SU-DHL-6 (cell line): ENCODE results near the gene TULP4.

Experiments
- EZH2phosphoT487 ChIP-seq: fragments of 200-600 bp; sonication (generic), shearing (Covaris generic); conservative IDR thresholded peaks from 2 replicates; pipeline ENCODE4 v1.6.1; 2018; ENCODE audit warnings: mild to moderate bottlenecking, antibody characterized with exemption, low read length, moderate library complexity, mixed read lengths
- TF ChIP-seq, protein P1 (sequence below): fragments of 200-600 bp; sonication (generic); IDR thresholded peaks from one replicate; pipeline ENCODE4 v1.5.1; 2017; ENCODE audit warnings: antibody characterized with exemption, mild to moderate bottlenecking, low read length, moderate library complexity; ENCODE audit not compliant: insufficient read depth, poor library complexity, severe bottlenecking

- TF ChIP-seq, protein P1, sequence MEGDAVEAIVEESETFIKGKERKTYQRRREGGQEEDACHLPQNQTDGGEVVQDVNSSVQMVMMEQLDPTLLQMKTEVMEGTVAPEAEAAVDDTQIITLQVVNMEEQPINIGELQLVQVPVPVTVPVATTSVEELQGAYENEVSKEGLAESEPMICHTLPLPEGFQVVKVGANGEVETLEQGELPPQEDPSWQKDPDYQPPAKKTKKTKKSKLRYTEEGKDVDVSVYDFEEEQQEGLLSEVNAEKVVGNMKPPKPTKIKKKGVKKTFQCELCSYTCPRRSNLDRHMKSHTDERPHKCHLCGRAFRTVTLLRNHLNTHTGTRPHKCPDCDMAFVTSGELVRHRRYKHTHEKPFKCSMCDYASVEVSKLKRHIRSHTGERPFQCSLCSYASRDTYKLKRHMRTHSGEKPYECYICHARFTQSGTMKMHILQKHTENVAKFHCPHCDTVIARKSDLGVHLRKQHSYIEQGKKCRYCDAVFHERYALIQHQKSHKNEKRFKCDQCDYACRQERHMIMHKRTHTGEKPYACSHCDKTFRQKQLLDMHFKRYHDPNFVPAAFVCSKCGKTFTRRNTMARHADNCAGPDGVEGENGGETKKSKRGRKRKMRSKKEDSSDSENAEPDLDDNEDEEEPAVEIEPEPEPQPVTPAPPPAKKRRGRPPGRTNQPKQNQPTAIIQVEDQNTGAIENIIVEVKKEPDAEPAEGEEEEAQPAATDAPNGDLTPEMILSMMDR, result no peak
- TF ChIP-seq EZH2phosphoT487, result no peak
These were observed 98.5 kb downstream of the TULP4 start for GRCh38 chr6:158410784-158411183.
